Activated naive CD8-positive, alpha-beta T cell (primary cell): ENCODE data around the gene WNT3A.

Experiments used
- H3K27ac Mint-ChIP-seq: one replicate; pipeline ENCODE4 v1.8.0; 2021; ENCODE audit warnings: mixed read lengths
- H3K27me3 Mint-ChIP-seq: one replicate; pipeline ENCODE4 v1.8.0; 2021; ENCODE audit warnings: mixed read lengths
- H3K36me3 Mint-ChIP-seq: one replicate; pipeline ENCODE4 v1.8.0; 2021; ENCODE audit warnings: mixed read lengths
- H3K4me1 Mint-ChIP-seq: one replicate; pipeline ENCODE4 v1.8.0; 2021; ENCODE audit warnings: low read depth, mixed read lengths
- H3K4me3 Mint-ChIP-seq: one replicate; pipeline ENCODE4 v1.8.0; 2021; ENCODE audit warnings: mild to moderate bottlenecking, mixed read lengths
- H3K9me3 Mint-ChIP-seq: one replicate; pipeline ENCODE4 v1.8.0; 2021; ENCODE audit warnings: low read depth, mixed read lengths

Gene WNT3A

DNA sequence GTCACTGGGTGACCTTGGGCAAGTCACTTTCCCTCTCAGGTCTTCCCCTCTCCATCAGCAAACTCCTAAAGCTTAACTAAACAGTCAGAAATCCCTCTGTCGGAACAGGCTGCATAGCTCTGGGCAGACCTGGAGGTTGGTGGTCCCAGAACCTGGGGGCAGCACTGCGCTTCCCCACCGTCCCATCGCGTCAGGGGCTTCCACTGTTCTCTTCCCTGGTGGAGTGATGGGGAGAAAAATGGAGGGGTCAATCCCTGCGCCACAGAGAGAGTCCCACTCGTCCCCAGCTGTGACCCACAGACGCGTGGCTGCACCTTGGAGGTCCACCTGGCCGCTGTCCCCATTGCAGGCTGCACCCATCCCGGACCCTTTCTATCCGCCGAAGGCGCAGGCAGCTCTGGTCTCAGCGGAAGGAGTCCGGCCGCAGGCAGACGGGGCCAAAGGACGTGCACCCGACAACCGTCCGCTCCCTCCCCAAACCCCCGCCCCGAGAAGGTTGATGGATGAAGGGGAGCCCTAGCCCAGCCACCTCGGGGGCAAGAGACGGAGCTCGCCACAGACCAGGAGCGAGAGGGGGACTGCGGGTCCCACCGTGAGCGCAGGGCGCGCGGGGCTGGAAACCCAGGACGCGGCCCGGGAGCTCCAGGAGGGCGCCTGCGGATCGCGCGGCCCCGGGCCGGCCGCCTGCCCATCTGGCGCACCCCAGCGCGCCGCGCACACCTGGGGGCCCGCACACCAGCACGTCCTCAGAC is 588 bp upstream of the WNT3A start:
- no peaks in the 10 kb centered on the region for H3K9me3 Mint-ChIP-seq
- no peaks in the 10 kb centered on the region for H3K36me3 Mint-ChIP-seq
- peaks cover 18% of the 10 kb centered on the region for H3K4me1 Mint-ChIP-seq
- H3K27me3 Mint-ChIP-seq, result peaks cover 26% of the 10 kb centered on the region
- no peak overlapping the region for H3K4me3 Mint-ChIP-seq
- no peak overlapping the region for H3K27ac Mint-ChIP-seq

- H3K4me1 Mint-ChIP-seq, result peaks cover 18% of the 10 kb centered on the region
- H3K9me3 Mint-ChIP-seq, result no peaks in the 10 kb centered on the region
- H3K4me3 Mint-ChIP-seq, result no peak overlapping the region
- H3K27me3 Mint-ChIP-seq, result peaks cover 27% of the 10 kb centered on the region
- no peaks in the 10 kb centered on the region for H3K36me3 Mint-ChIP-seq
- H3K27ac Mint-ChIP-seq, result no peak overlapping the region
These were observed 427 bp downstream of the WNT3A start for GRCh38 chr1:228007049-228007800.

GRCh38 chr1:228007801-228008341 is 1.1 kb downstream of the WNT3A start:
- Mint-ChIP-seq H3K36me3 (no peaks in the 10 kb centered on the region), H3K4me3 (no peak overlapping the region), H3K9me3 (no peaks in the 10 kb centered on the region), H3K27ac (no peak overlapping the region), H3K27me3 (peaks cover 24% of the 10 kb centered on the region), H3K4me1 (peaks cover 18% of the 10 kb centered on the region)

GRCh38 chr1:228008391-228009115 is 1.8 kb downstream of the WNT3A start:
- no peaks in the 10 kb centered on the region for H3K36me3 Mint-ChIP-seq
- H3K4me3 Mint-ChIP-seq, result no peak overlapping the region
- H3K4me1 Mint-ChIP-seq, result peaks cover 18% of the 10 kb centered on the region
- no peak overlapping the region for H3K27ac Mint-ChIP-seq
- H3K27me3 Mint-ChIP-seq, result peaks cover 21% of the 10 kb centered on the region
- H3K9me3 Mint-ChIP-seq, result no peaks in the 10 kb centered on the region

DNA sequence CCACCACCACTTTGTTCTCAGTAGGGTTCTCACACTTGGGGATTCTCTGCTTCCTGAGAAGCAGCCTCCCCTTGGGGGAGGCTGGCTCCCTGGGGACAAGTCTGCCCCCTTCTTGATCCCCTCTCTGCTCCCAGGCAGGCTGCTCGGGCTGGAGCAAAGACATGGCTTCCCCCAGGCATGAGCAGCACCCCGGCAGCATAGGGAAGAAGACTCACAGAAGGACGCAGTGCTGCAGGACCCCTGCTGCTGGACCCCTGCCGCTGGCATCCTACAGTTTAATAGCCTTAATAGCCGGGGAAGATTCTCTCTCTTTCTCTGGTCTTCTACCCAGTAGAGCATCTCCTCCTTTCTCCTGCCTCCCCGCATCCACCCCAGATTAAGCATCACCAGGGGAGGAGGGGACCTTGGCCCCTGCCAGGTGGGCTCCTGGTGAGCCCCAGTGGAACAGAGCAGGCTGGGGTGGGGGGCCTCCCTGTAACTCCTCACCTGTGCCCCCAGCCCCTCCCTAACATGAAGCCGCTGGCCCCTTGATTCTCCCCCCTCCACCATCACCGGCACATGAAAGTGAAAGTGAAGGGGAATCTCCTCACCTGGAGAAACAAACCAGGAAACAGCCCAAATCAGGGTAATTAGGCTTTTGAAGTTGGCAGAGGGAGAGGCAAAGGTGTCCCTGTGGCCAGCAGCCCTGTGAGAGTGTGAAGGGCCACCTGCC is 2.5 kb downstream of the WNT3A start:
- H3K4me3 Mint-ChIP-seq, result no peak overlapping the region
- H3K9me3 Mint-ChIP-seq, result no peaks in the 10 kb centered on the region
- no peaks in the 10 kb centered on the region for H3K36me3 Mint-ChIP-seq
- peaks cover 18% of the 10 kb centered on the region for H3K4me1 Mint-ChIP-seq
- peaks cover 16% of the 10 kb centered on the region for H3K27me3 Mint-ChIP-seq
- H3K27ac Mint-ChIP-seq, result no peak overlapping the region

GRCh38 chr1:228009828-228010775 is 3.3 kb downstream of the WNT3A start:
- Mint-ChIP-seq H3K27ac (no peak overlapping the region), H3K4me1 (peaks cover 14% of the 10 kb centered on the region), H3K27me3 (peaks cover 13% of the 10 kb centered on the region)

GRCh38 chr1:228010921-228011320 is 4.1 kb downstream of the WNT3A start:
- Mint-ChIP-seq H3K27me3 (peaks cover 12% of the 10 kb centered on the region), H3K9me3 (no peaks in the 10 kb centered on the region), H3K27ac (no peak overlapping the region), H3K4me1 (peaks cover 14% of the 10 kb centered on the region), H3K4me3 (no peak overlapping the region), H3K36me3 (no peaks in the 10 kb centered on the region)

More at GRCh38 chr1:228009828-228010775, 3.3 kb downstream of the WNT3A start:
- H3K9me3 Mint-ChIP-seq, result no peaks in the 10 kb centered on the region
- H3K4me3 Mint-ChIP-seq, result no peak overlapping the region
- H3K36me3 Mint-ChIP-seq, result no peaks in the 10 kb centered on the region

- Mint-ChIP-seq H3K4me3 (no peak overlapping the region), H3K36me3 (no peaks in the 10 kb centered on the region), H3K27ac (no peak overlapping the region), H3K27me3 (peaks cover 12% of the 10 kb centered on the region), H3K4me1 (peaks cover 14% of the 10 kb centered on the region), H3K9me3 (no peaks in the 10 kb centered on the region)
These were observed 5.0 kb downstream of the WNT3A start for GRCh38 chr1:228011721-228012311.

- no peaks in the 10 kb centered on the region for H3K9me3 Mint-ChIP-seq
- no peak overlapping the region for H3K27ac Mint-ChIP-seq
- peaks cover 10% of the 10 kb centered on the region for H3K4me1 Mint-ChIP-seq
- H3K27me3 Mint-ChIP-seq, result peaks cover 9% of the 10 kb centered on the region
- no peak overlapping the region for H3K4me3 Mint-ChIP-seq
- no peaks in the 10 kb centered on the region for H3K36me3 Mint-ChIP-seq
These were observed 5.8 kb downstream of the WNT3A start for GRCh38 chr1:228012555-228012954.

DNA sequence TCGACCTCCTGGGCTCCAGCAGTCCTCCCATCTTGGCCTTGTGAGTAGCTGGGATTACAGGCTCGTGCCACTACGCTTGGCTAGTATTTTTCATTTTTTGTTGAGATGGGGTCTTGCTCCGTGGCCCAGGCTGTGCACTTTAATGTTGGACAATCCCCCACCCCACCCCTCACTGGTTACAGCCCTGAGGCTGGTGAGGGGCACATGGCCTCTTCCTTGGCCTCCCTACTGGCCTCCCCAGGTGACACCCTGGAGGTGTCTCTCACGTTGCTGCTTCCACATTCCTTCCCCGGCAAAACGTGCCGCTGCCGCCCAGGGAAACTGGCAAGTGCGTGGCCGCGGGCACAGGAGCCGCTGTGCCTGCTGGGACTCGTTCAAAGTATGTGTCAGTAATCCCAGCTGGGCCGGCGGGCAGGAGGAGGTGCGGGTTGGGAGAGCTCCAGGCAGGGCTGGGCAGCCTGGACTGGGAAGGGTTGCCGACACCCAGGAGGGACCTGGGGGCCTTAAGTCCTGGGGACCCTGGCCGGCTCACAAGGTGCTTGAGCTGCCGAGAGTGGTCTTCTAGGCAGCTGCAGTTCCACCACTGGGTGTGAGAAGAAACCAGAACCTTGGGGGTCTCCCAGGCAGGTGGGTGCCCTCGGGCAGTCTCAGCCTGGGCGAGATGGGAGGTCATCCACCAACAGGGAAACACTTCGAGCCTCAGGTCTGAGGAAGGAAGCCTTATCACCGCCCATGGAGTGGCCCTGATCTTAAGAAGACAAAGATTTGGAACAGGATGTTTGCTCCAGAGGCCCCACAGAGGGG is 6.5 kb downstream of the WNT3A start:
- Mint-ChIP-seq H3K9me3 (no peaks in the 10 kb centered on the region), H3K27me3 (peaks cover 9% of the 10 kb centered on the region), H3K4me1 (peaks cover 6% of the 10 kb centered on the region), H3K27ac (no peak overlapping the region), H3K4me3 (no peak overlapping the region), H3K36me3 (no peaks in the 10 kb centered on the region)

GRCh38 chr1:228013935-228014930 is 7.4 kb downstream of the WNT3A start:
- Mint-ChIP-seq H3K27me3 (peaks cover 6% of the 10 kb centered on the region), H3K36me3 (no peaks in the 10 kb centered on the region), H3K9me3 (no peaks in the 10 kb centered on the region), H3K4me3 (no peak overlapping the region), H3K27ac (no peak overlapping the region), H3K4me1 (peaks cover 1% of the 10 kb centered on the region)
